Heart left ventricle (tissue), 13 donors: ENCODE results near the gene CYTH4.
"Not testable (repeated sequence)": the region's sequence is repeated elsewhere in the genome, so short reads cannot be mapped to it uniquely, and the experiment has no call there.

Source experiments
- POLR2A ChIP-seq, 2 donors: fragments of 450-650 bp; IDR thresholded peaks; one replicate each; pipeline ENCODE4 v1.6.1; 2017; ENCODE audit warnings: antibody characterized with exemption in 2 of 2, mild to moderate bottlenecking in 2 of 2, moderate library complexity in 2 of 2
- TF ChIP-seq, protein P1 (sequence below), 12 donors: fragments of 200-600 bp; sonication (generic) in 4 of 12; IDR thresholded peaks; one replicate each; pipeline versions ENCODE4 v1.5.0 to v1.8.0; 2018 to 2022; ENCODE audit warnings: antibody characterized with exemption in 12 of 12, mild to moderate bottlenecking in 5 of 12
- donor health status: ischemic (EF 13 %, LVEDD 7.1; RV severe dilation, severe dysfunction).
- donor health status: DM: no; HTN: yes; CAD: no.
- donor health status: DM: no; HTN: no; CAD: no.
- donor health status: ischemic (EF 25% LVEDD 6.9; RV normal size, moderate dysfunction).
- donor health status: ischemic (EF 25% LVEDD 5.7; RV mildly dilated, moderate dysfunction).
- donor health status: ischemic (EF 35%, LVEDD 5.7; RV mildly dilated, moderate dysfunction).
- donor health status: nonischemic (EF 11% LVEDD 7.7; RV severe dilation, severe dysfunction).
- donor health status: DM: yes; HTN: yes; CAD: no.
- donor health status: PGD.
- donor health status: ischemic (EF 29% LVEDD 5.4; RV normal size, mild dysfunction).
- donor health status: nonischemic (EF 23%, LVEDD 6.1; RV moderate dilation, normal function).

DNA sequence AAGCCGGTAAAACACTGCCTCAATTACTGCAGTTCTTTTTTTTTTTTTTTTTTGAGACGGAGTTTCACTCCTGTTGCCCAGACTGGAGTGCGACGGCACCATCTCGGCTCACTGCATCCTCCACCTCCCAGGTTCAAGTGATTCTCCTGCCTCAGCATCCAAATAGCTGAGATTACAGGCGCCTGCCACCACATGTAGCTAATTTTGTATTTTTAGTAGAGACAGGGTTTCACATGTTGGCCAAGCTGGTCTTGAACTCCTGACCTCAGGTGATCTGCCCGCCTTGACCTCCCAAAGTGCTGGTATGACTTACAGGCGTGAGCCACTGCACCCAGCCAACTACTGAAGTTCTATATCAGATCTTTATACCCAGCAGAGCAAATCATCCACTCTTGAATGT, 30.5 kb upstream of the CYTH4 start:
- TF ChIP-seq, protein P1, sequence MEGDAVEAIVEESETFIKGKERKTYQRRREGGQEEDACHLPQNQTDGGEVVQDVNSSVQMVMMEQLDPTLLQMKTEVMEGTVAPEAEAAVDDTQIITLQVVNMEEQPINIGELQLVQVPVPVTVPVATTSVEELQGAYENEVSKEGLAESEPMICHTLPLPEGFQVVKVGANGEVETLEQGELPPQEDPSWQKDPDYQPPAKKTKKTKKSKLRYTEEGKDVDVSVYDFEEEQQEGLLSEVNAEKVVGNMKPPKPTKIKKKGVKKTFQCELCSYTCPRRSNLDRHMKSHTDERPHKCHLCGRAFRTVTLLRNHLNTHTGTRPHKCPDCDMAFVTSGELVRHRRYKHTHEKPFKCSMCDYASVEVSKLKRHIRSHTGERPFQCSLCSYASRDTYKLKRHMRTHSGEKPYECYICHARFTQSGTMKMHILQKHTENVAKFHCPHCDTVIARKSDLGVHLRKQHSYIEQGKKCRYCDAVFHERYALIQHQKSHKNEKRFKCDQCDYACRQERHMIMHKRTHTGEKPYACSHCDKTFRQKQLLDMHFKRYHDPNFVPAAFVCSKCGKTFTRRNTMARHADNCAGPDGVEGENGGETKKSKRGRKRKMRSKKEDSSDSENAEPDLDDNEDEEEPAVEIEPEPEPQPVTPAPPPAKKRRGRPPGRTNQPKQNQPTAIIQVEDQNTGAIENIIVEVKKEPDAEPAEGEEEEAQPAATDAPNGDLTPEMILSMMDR (IDR thresholded peaks at IDR 0.05), result not testable (repeated sequence)
- not testable (repeated sequence) for TF ChIP-seq POLR2A (IDR thresholded peaks at IDR 0.05)
